Mucosa of rectum (tissue), 2 donors: ENCODE measurements around the gene ZCCHC13.
"Not testable (repeated sequence)": the region's sequence is repeated elsewhere in the genome, so short reads cannot be mapped to it uniquely, and the experiment has no call there.

Source experiments
- H3K27ac ChIP-seq, 2 donors: one replicate each; pipeline ENCODE4 v1.7.0; 2013; ENCODE audit warnings: inconsistent platforms in 2 of 2, low read depth in 2 of 2, low read length in 2 of 2
- H3K27me3 ChIP-seq, 2 donors: one replicate each; pipeline ENCODE4 v1.7.0; 2013; ENCODE audit warnings: low read length in 2 of 2; ENCODE audit not compliant: control insufficient read depth in 2 of 2, insufficient read depth in 2 of 2
- H3K36me3 ChIP-seq, 2 donors: one replicate each; pipeline ENCODE4 v1.7.0; 2013; ENCODE audit warnings: low read length in 2 of 2; ENCODE audit not compliant: control insufficient read depth in 2 of 2, insufficient read depth in 2 of 2
- H3K4me1 ChIP-seq, 2 donors: one replicate each; pipeline ENCODE4 v1.7.0; 2013; ENCODE audit warnings: low read length in 2 of 2, mild to moderate bottlenecking in 1 of 2; ENCODE audit not compliant: control insufficient read depth in 2 of 2, insufficient read depth in 2 of 2
- H3K4me3 ChIP-seq, 2 donors: one replicate each; pipeline ENCODE4 v1.7.0; 2013; ENCODE audit warnings: low read length in 2 of 2
- H3K9ac ChIP-seq, 2 donors: one replicate each; pipeline ENCODE4 v1.7.0; 2013; ENCODE audit warnings: low read length in 2 of 2, low read depth in 1 of 2, mild to moderate bottlenecking in 1 of 2
- H3K9me3 ChIP-seq, 2 donors: one replicate each; pipeline ENCODE4 v1.7.0; 2013; ENCODE audit warnings: low read length in 2 of 2; ENCODE audit not compliant: control insufficient read depth in 2 of 2
- donor health status: healthy.
- donor health status: Normal muscosa, but diverticular disease.

Gene ZCCHC13

GRCh38 chrX:74304016-74304415 is at the start of gene ZCCHC13:
Gene ZCCHC13, plus strand, starts transcription at chrX:74304180. Its CDS starts 87 bp downstream, at chrX:74304267.
- H3K4me3 ChIP-seq: no peak within 1 kb of the TSS
- no peaks in the 10 kb centered on the region for H3K9me3 ChIP-seq
- no peak within 1 kb of the TSS for H3K9ac ChIP-seq
- H3K27ac ChIP-seq: no peak within 1 kb of the TSS
- H3K36me3 ChIP-seq: no peaks in the 10 kb centered on the region
- peaks cover 0 to 2% of the 10 kb centered on the region in 2 donors for H3K27me3 ChIP-seq
- no peaks in the 10 kb centered on the region for H3K4me1 ChIP-seq

- H3K9me3 ChIP-seq, H3K27ac ChIP-seq, H3K4me1 ChIP-seq, H3K4me3 ChIP-seq, H3K9ac ChIP-seq, H3K27me3 ChIP-seq: not testable (repeated sequence)
- H3K36me3 ChIP-seq: peaks cover 3 to 20% of the 10 kb centered on the region in 2 donors
Observed at GRCh38 chrX:74258111-74258510, 45.9 kb upstream of the ZCCHC13 start.

- H3K4me3 ChIP-seq: no peak overlapping the region
- no peaks in the 10 kb centered on the region for H3K27me3 ChIP-seq
- peaks cover 3 to 13% of the 10 kb centered on the region in 2 donors for H3K36me3 ChIP-seq
- H3K9ac ChIP-seq: no peak overlapping the region
- H3K27ac ChIP-seq: no peak overlapping the region
- H3K4me1 ChIP-seq: no peaks in the 10 kb centered on the region
- H3K9me3 ChIP-seq: no peaks in the 10 kb centered on the region
Observed at GRCh38 chrX:74259885-74260491, 44.0 kb upstream of the ZCCHC13 start.

GRCh38 chrX:74262452-74263209 is 41.3 kb upstream of the ZCCHC13 start:
- H3K27me3 ChIP-seq: no peaks in the 10 kb centered on the region
- H3K9ac ChIP-seq: no peak overlapping the region
- peaks cover 3 to 10% of the 10 kb centered on the region in 2 donors for H3K36me3 ChIP-seq
- H3K4me3 ChIP-seq: no peak overlapping the region
- H3K27ac ChIP-seq: no peak overlapping the region
- H3K9me3 ChIP-seq: no peaks in the 10 kb centered on the region
- no peaks in the 10 kb centered on the region for H3K4me1 ChIP-seq

GRCh38 chrX:74270393-74270792 is 33.6 kb upstream of the ZCCHC13 start:
- no peaks in the 10 kb centered on the region for H3K4me1 ChIP-seq
- H3K27me3 ChIP-seq: no peaks in the 10 kb centered on the region
- no peak overlapping the region for H3K9ac ChIP-seq
- H3K9me3 ChIP-seq: no peaks in the 10 kb centered on the region
- no peak overlapping the region for H3K4me3 ChIP-seq
- peaks cover 6% of the 10 kb centered on the region in 2 donors for H3K36me3 ChIP-seq
- H3K27ac ChIP-seq: no peak overlapping the region

- H3K36me3 ChIP-seq: peaks cover 10 to 14% of the 10 kb centered on the region in 2 donors
Observed at GRCh38 chrX:74272230-74272629, 31.8 kb upstream of the ZCCHC13 start.

GRCh38 chrX:74274516-74274915 is 29.5 kb upstream of the ZCCHC13 start:
- H3K9me3 ChIP-seq: no peaks in the 10 kb centered on the region
- no peak overlapping the region for H3K27ac ChIP-seq
- no peaks in the 10 kb centered on the region for H3K4me1 ChIP-seq
- no peaks in the 10 kb centered on the region for H3K27me3 ChIP-seq
- H3K9ac ChIP-seq: no peak overlapping the region
- H3K36me3 ChIP-seq: peaks cover 18 to 19% of the 10 kb centered on the region in 2 donors
- H3K4me3 ChIP-seq: no peak overlapping the region

More at GRCh38 chrX:74272230-74272629, 31.8 kb upstream of the ZCCHC13 start:
- no peak overlapping the region for H3K4me3 ChIP-seq
- no peak overlapping the region for H3K9ac ChIP-seq
- H3K27me3 ChIP-seq: no peaks in the 10 kb centered on the region
- no peaks in the 10 kb centered on the region for H3K4me1 ChIP-seq
- H3K9me3 ChIP-seq: no peaks in the 10 kb centered on the region
- H3K27ac ChIP-seq: no peak overlapping the region

GRCh38 chrX:74277320-74277719 is 26.7 kb upstream of the ZCCHC13 start:
- H3K4me3 ChIP-seq: no peak overlapping the region
- H3K27ac ChIP-seq: no peak overlapping the region
- no peaks in the 10 kb centered on the region for H3K27me3 ChIP-seq
- H3K9me3 ChIP-seq: no peaks in the 10 kb centered on the region
- no peaks in the 10 kb centered on the region for H3K4me1 ChIP-seq
- no peak overlapping the region for H3K9ac ChIP-seq
- peaks cover 26 to 30% of the 10 kb centered on the region in 2 donors for H3K36me3 ChIP-seq

GRCh38 chrX:74277846-74278245 is 26.1 kb upstream of the ZCCHC13 start:
- Histone ChIP-seq H3K4me3 (no peak overlapping the region), H3K27me3 (no peaks in the 10 kb centered on the region), H3K9me3 (no peaks in the 10 kb centered on the region), H3K36me3 (peaks cover 26 to 30% of the 10 kb centered on the region in 2 donors), H3K9ac (no peak overlapping the region), H3K4me1 (no peaks in the 10 kb centered on the region), H3K27ac (no peak overlapping the region)

- peaks cover 18 to 22% of the 10 kb centered on the region in 2 donors for H3K36me3 ChIP-seq
- H3K4me3 ChIP-seq: no peak overlapping the region
Observed at GRCh38 chrX:74280759-74281158, 23.2 kb upstream of the ZCCHC13 start.

More at GRCh38 chrX:74280759-74281158, 23.2 kb upstream of the ZCCHC13 start:
- no peaks in the 10 kb centered on the region for H3K9me3 ChIP-seq
- no peak overlapping the region for H3K9ac ChIP-seq
- no peaks in the 10 kb centered on the region for H3K4me1 ChIP-seq
- no peaks in the 10 kb centered on the region for H3K27me3 ChIP-seq
- H3K27ac ChIP-seq: no peak overlapping the region
